DMS 273 (cell line): ENCODE results near the gene PDE2A.
A peak's percentile ranks its signal among the peaks of the same experiment; 100 is the strongest.

Source experiments
- DNase-seq: peaks from one replicate; lab custom pipeline; 2025; ENCODE audit not compliant: unreplicated experiment; lab: John Stamatoyannopoulos, UW

The PDE2A gene

GRCh38 chr11:72617080-72617762 is 57.0 kb downstream of the PDE2A start:
- DNase-seq: peak; percentile 80

GRCh38 chr11:72616655-72617054 is 57.6 kb downstream of the PDE2A start:
- no peak for DNase-seq

- no peak for DNase-seq
These were observed 58.9 kb downstream of the PDE2A start for GRCh38 chr11:72615329-72615728.

GRCh38 chr11:72614381-72614780 is 59.8 kb downstream of the PDE2A start:
- peak; percentile 34 for DNase-seq

- no peak for DNase-seq
These were observed 60.2 kb downstream of the PDE2A start for GRCh38 chr11:72613977-72614376.

GRCh38 chr11:72613450-72613849 is 60.8 kb downstream of the PDE2A start:
- DNase-seq: no peak

- no peak for DNase-seq
These were observed 64.7 kb downstream of the PDE2A start for GRCh38 chr11:72609476-72609875.

- DNase-seq: peak; percentile 18
These were observed 65.2 kb downstream of the PDE2A start for GRCh38 chr11:72609045-72609444.

- DNase-seq: no peak
These were observed 66.7 kb downstream of the PDE2A start for GRCh38 chr11:72607496-72607895.

GRCh38 chr11:72606748-72607468 is 67.3 kb downstream of the PDE2A start:
- DNase-seq: no peak

- no peak for DNase-seq
These were observed 68.1 kb downstream of the PDE2A start for GRCh38 chr11:72605973-72606747.

GRCh38 chr11:72604256-72604655 is 70.0 kb downstream of the PDE2A start:
- no peak for DNase-seq

- DNase-seq: no peak
These were observed 71.8 kb downstream of the PDE2A start for GRCh38 chr11:72602250-72602904.

GRCh38 chr11:72600557-72600956 is 73.7 kb downstream of the PDE2A start:
- no peak for DNase-seq

- DNase-seq: no peak
These were observed 74.7 kb downstream of the PDE2A start for GRCh38 chr11:72599325-72600117.

GRCh38 chr11:72598906-72599305 is 75.3 kb downstream of the PDE2A start:
- DNase-seq: no peak

- no peak for DNase-seq
These were observed 75.8 kb downstream of the PDE2A start for GRCh38 chr11:72598466-72598865.

- DNase-seq: no peak
These were observed 76.5 kb downstream of the PDE2A start for GRCh38 chr11:72597721-72598120.

- DNase-seq: peak; percentile 24
These were observed 78.9 kb downstream of the PDE2A start for GRCh38 chr11:72595292-72595684.

- peak; percentile 39 for DNase-seq
These were observed 79.5 kb downstream of the PDE2A start for GRCh38 chr11:72594493-72595291.
